Measurements from ENCODE around the gene SPATA6. TPM values are rescaled to one million over a fixed set of nuclear protein-coding genes. Genes with fewer than 3 reads are reported as not detected.
A peak's percentile ranks its signal among the peaks of the same experiment; 100 is the strongest.
"Not testable (repeated sequence)": the region's sequence is repeated elsewhere in the genome, so short reads cannot be mapped to it uniquely, and the experiment has no call there.

Gene SPATA6
- total RNA-seq, 1 donor from 2014 or later: 26.0 TPM

GRCh38 chr1:48462716-48463302, 9.2 kb downstream of the SPATA6 start:
- TF ChIP-seq, protein P1, sequence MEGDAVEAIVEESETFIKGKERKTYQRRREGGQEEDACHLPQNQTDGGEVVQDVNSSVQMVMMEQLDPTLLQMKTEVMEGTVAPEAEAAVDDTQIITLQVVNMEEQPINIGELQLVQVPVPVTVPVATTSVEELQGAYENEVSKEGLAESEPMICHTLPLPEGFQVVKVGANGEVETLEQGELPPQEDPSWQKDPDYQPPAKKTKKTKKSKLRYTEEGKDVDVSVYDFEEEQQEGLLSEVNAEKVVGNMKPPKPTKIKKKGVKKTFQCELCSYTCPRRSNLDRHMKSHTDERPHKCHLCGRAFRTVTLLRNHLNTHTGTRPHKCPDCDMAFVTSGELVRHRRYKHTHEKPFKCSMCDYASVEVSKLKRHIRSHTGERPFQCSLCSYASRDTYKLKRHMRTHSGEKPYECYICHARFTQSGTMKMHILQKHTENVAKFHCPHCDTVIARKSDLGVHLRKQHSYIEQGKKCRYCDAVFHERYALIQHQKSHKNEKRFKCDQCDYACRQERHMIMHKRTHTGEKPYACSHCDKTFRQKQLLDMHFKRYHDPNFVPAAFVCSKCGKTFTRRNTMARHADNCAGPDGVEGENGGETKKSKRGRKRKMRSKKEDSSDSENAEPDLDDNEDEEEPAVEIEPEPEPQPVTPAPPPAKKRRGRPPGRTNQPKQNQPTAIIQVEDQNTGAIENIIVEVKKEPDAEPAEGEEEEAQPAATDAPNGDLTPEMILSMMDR (IDR thresholded peaks at IDR 0.05; ENCODE audit: unreplicated experiment): no peak
- Mint-ChIP-seq H3K27me3 (ENCODE audit: unreplicated experiment) (no peaks in the 10 kb centered on the region), H3K4me3 (ENCODE audit: unreplicated experiment) (no peak overlapping the region), H3K4me1 (ENCODE audit: unreplicated experiment) (peaks cover 4% of the 10 kb centered on the region), H3K36me3 (ENCODE audit: low read depth, unreplicated experiment) (no peaks in the 10 kb centered on the region), H3K9me3 (ENCODE audit: unreplicated experiment) (no peaks in the 10 kb centered on the region), H3K27ac (ENCODE audit: unreplicated experiment) (no peak overlapping the region)
- DNase-seq (ENCODE audit: low spot score): no peak

- Mint-ChIP-seq H3K27ac (ENCODE audit: unreplicated experiment) (no peak overlapping the region), H3K4me1 (ENCODE audit: unreplicated experiment) (peaks cover 6% of the 10 kb centered on the region), H3K9me3 (ENCODE audit: unreplicated experiment) (no peaks in the 10 kb centered on the region), H3K36me3 (ENCODE audit: low read depth, unreplicated experiment) (no peaks in the 10 kb centered on the region), H3K4me3 (ENCODE audit: unreplicated experiment) (no peak overlapping the region), H3K27me3 (ENCODE audit: unreplicated experiment) (no peaks in the 10 kb centered on the region)
- TF ChIP-seq, protein P1 (IDR thresholded peaks at IDR 0.05; ENCODE audit: unreplicated experiment): no peak
- DNase-seq (ENCODE audit: low spot score): no peak
Measured at GRCh38 chr1:48450505-48450904, 21.5 kb downstream of the SPATA6 start.

DNA sequence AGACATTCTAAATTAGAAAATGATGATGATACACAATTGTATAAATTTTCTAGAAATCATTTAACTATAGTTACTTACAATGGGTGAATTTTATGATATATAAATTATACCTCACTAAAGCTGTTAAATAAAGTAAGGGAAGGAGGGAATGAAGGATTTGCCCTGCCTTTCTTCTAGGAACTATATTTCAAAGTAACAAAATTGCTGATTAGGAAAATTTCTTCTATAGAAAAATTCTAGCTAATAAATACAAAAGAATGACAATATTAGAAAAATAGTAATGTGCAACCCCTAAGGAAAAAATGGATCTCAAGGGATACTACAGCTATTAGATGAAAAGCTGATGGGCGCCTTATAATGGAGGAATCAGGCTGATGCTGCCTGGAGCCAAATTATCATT, 23.1 kb downstream of the SPATA6 start:
- peaks cover 4% of the 10 kb centered on the region for H3K36me3 Mint-ChIP-seq (ENCODE audit: low read depth, unreplicated experiment)
- H3K4me3 Mint-ChIP-seq (ENCODE audit: unreplicated experiment): no peak overlapping the region
- DNase-seq (ENCODE audit: low spot score): no peak
- no peaks in the 10 kb centered on the region for H3K9me3 Mint-ChIP-seq (ENCODE audit: unreplicated experiment)
- peaks cover 2% of the 10 kb centered on the region for H3K27me3 Mint-ChIP-seq (ENCODE audit: unreplicated experiment)
- TF ChIP-seq, protein P1 (IDR thresholded peaks at IDR 0.05; ENCODE audit: unreplicated experiment): no peak
- peaks cover 6% of the 10 kb centered on the region for H3K4me1 Mint-ChIP-seq (ENCODE audit: unreplicated experiment)
- H3K27ac Mint-ChIP-seq (ENCODE audit: unreplicated experiment): no peak overlapping the region

DNA sequence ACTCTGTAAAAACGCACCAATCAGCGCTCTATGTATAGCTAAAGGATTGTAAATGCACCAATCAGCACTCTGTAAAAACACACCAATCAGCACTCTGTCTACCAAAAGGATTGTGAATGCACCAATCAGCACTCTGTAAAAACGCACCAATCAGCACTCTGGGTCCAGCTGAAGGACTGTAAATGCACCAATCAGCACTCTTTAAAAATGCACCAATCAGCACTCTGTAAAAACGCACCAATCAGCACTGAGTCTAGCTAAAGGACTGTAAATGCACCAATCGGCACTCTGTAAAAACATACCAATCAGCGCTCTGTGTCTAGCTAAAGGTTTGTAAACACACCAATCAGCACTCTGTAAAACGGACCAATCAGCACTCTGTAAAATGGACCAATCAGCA, 27.8 kb downstream of the SPATA6 start:
- H3K27me3 Mint-ChIP-seq (ENCODE audit: unreplicated experiment); H3K27ac Mint-ChIP-seq (ENCODE audit: unreplicated experiment); DNase-seq (ENCODE audit: low spot score); H3K9me3 Mint-ChIP-seq (ENCODE audit: unreplicated experiment): not testable (repeated sequence)
- Mint-ChIP-seq H3K36me3 (ENCODE audit: low read depth, unreplicated experiment) (peaks cover 17% of the 10 kb centered on the region), H3K4me1 (ENCODE audit: unreplicated experiment) (peaks cover 14% of the 10 kb centered on the region), H3K4me3 (ENCODE audit: unreplicated experiment) (peak overlapping the region; percentile 65)

- Mint-ChIP-seq H3K9me3 (ENCODE audit: unreplicated experiment) (no peaks in the 10 kb centered on the region), H3K4me3 (ENCODE audit: unreplicated experiment) (no peak overlapping the region), H3K27ac (ENCODE audit: unreplicated experiment) (peak overlapping the region; percentile 36), H3K4me1 (ENCODE audit: unreplicated experiment) (peaks cover 14% of the 10 kb centered on the region), H3K27me3 (ENCODE audit: unreplicated experiment) (peaks cover 2% of the 10 kb centered on the region), H3K36me3 (ENCODE audit: low read depth, unreplicated experiment) (peaks cover 28% of the 10 kb centered on the region)
- TF ChIP-seq, protein P1 (IDR thresholded peaks at IDR 0.05; ENCODE audit: unreplicated experiment): no peak
- no peak for DNase-seq (ENCODE audit: low spot score)
Measured at GRCh38 chr1:48442864-48443619, 29.0 kb downstream of the SPATA6 start.

- DNase-seq (ENCODE audit: low spot score); H3K27ac Mint-ChIP-seq (ENCODE audit: unreplicated experiment); H3K27me3 Mint-ChIP-seq (ENCODE audit: unreplicated experiment); H3K4me3 Mint-ChIP-seq (ENCODE audit: unreplicated experiment); H3K9me3 Mint-ChIP-seq (ENCODE audit: unreplicated experiment): not testable (repeated sequence)
- peaks cover 14% of the 10 kb centered on the region for H3K4me1 Mint-ChIP-seq (ENCODE audit: unreplicated experiment)
- H3K36me3 Mint-ChIP-seq (ENCODE audit: low read depth, unreplicated experiment): peaks cover 38% of the 10 kb centered on the region
Measured at GRCh38 chr1:48440786-48441185, 31.2 kb downstream of the SPATA6 start.

All from endothelial cell (in vitro differentiated cells).